ENCODE measurements around the gene PEX1. TPM values are rescaled to one million over a fixed set of nuclear protein-coding genes. Genes with fewer than 3 reads are reported as not detected.
"Not testable (repeated sequence)": the region's sequence is repeated elsewhere in the genome, so short reads cannot be mapped to it uniquely, and the experiment has no call there.

The PEX1 gene
- total and polyA plus RNA-seq, 8 donors = 2.0 to 50.3 (median 11.8) TPM

DNA sequence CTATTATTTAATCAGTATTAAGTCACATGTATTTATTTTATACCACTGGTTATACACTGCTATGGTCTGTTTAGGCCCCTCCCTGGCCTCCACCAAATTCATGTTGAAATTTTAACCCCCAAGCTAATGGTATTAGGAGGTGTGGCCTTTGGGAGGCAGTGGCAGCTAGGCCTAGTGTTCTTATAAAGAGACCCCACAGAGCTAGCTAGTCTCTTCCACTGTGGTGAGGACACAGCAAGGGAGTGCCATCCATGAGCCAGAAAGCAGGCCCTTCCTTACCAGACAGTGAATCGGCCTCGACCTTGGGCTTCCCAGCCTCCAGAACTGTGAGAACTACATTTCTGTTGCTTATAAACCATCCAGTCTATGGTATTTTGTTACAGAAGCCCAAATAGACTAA lies 28.9 kb upstream of the PEX1 start:
- H3K9me3 ChIP-seq = no peaks in the 10 kb centered on the region
- intact Hi-C loops (cut with DNase I; ENCODE audit: low total_unique reads) = no loop called here
- H3K4me1 ChIP-seq = no peaks in the 10 kb centered on the region
- H3K4me3 ChIP-seq = no peak overlapping the region
- peaks cover 0 to 30% (median 28%) of the 10 kb centered on the region in 4 donors for H3K36me3 ChIP-seq
- no peak for DNase-seq
- 90 to 100% (median 92%) methylated on average over 2 of the region's 2 CpGs for WGBS, 5 donors
- no peak overlapping the region for H3K27ac ChIP-seq
- H3K27me3 ChIP-seq = no peaks in the 10 kb centered on the region
- TF ChIP-seq POLR2AphosphoS5 (IDR thresholded peaks at IDR 0.05) = no peak
- no peak for TF ChIP-seq EP300 (IDR thresholded peaks at IDR 0.05)
- TF ChIP-seq POLR2A (IDR thresholded peaks at IDR 0.05) = no peak
- TF ChIP-seq, protein P1, sequence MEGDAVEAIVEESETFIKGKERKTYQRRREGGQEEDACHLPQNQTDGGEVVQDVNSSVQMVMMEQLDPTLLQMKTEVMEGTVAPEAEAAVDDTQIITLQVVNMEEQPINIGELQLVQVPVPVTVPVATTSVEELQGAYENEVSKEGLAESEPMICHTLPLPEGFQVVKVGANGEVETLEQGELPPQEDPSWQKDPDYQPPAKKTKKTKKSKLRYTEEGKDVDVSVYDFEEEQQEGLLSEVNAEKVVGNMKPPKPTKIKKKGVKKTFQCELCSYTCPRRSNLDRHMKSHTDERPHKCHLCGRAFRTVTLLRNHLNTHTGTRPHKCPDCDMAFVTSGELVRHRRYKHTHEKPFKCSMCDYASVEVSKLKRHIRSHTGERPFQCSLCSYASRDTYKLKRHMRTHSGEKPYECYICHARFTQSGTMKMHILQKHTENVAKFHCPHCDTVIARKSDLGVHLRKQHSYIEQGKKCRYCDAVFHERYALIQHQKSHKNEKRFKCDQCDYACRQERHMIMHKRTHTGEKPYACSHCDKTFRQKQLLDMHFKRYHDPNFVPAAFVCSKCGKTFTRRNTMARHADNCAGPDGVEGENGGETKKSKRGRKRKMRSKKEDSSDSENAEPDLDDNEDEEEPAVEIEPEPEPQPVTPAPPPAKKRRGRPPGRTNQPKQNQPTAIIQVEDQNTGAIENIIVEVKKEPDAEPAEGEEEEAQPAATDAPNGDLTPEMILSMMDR (IDR thresholded peaks at IDR 0.05) = no peak

DNA sequence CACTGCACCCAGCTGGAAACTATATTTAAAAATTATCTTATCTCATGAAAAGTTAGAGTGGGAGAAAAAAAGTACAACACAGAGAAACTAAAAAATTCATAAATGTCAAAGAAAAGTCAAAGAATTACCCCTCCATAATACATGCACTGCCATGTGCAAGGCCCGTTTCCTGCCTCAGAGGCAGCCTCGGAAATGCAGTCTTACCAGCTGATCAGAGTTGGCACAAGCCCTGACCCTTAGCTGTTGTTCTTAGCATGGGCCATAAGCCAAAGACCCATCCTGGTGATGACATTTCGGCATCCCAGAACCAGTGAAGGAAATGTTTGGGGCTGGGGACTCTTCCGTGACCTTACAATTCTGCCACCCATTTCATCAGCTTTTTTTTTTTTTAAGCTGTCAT lies 21.9 kb upstream of the PEX1 start:
- intact Hi-C loops (cut with DNase I; ENCODE audit: low total_unique reads) = no loop called here
- TF ChIP-seq, protein P1 (IDR thresholded peaks at IDR 0.05) = no peak
- TF ChIP-seq POLR2A (IDR thresholded peaks at IDR 0.05) (no peak), EP300 (IDR thresholded peaks at IDR 0.05) (no peak), POLR2AphosphoS5 (IDR thresholded peaks at IDR 0.05) (no peak)
- 63 to 82% (median 73%) methylated on average over 4 of the region's 4 CpGs for WGBS, 5 donors
- Histone ChIP-seq H3K4me1 (no peaks in the 10 kb centered on the region), H3K4me3 (no peak overlapping the region), H3K36me3 (no peaks in the 10 kb centered on the region), H3K9me3 (no peaks in the 10 kb centered on the region), H3K27ac (no peak overlapping the region), H3K27me3 (no peaks in the 10 kb centered on the region)
- no peak for DNase-seq

DNA sequence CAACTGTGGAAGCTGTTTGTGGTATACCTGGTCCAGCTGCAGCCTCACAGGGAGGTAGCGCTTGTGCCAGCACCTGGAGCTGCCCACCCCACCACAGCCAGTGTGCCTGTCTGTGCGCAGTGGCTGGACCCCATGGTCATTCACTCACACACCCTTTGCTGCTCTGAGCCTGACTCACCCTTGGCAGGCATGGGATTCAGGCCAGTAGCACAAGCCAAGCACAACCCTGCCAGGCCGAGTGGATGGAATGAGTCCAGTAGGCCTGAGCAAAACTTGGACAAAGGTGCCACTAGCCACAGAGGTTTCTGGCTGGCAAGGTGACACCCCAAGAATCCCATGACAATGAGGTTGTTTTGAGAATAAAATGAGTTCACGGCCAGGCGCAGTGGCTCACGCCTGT lies 19.3 kb upstream of the PEX1 start:
- DNase-seq = no peak
- Histone ChIP-seq H3K27me3 (no peaks in the 10 kb centered on the region), H3K27ac (no peak overlapping the region), H3K9me3 (no peaks in the 10 kb centered on the region), H3K4me3 (no peak overlapping the region), H3K4me1 (no peaks in the 10 kb centered on the region), H3K36me3 (no peaks in the 10 kb centered on the region)
- intact Hi-C loops (cut with DNase I; ENCODE audit: low total_unique reads) = no loop called here
- no peak for TF ChIP-seq EP300 (IDR thresholded peaks at IDR 0.05)
- TF ChIP-seq, protein P1 (IDR thresholded peaks at IDR 0.05) = no peak
- no peak for TF ChIP-seq POLR2A (IDR thresholded peaks at IDR 0.05)
- no peak for TF ChIP-seq POLR2AphosphoS5 (IDR thresholded peaks at IDR 0.05)
- WGBS, 5 donors = 87 to 95% (median 88%) methylated on average over 3 to 6 of the region's 6 CpGs

DNA sequence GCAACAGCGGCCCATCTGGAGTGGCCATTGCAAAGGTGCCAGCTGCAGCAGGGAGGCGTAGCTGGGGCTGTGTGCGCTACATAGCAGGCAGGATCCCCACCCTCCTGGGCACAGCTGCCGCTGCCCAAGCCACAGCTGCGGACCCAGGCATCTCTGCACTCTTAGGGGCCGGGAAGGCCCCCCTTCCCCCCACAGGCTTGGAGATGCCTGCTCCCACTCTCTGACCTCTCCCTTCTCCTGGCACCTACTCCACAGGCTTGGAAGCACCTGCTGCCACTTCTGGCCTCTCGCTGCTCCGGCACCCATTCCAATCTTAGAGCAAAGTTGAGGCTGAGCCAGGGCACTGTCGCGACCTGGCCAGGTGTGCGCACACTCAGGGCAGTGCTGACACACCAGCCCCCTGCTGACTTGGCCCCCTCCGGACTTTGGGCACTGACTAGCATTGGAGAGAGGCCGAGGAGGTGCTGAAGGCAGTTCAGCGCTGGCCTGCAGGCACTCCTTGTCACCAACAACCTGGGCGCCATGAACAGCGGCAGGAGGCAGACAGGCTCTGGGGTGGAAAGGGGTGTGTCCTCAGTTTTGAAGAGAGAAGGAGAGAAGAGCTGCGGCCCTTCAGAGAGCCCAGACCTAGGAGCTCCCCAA lies 18.7 kb upstream of the PEX1 start:
- intact Hi-C loops (cut with DNase I; ENCODE audit: low total_unique reads) = no loop called here
- Histone ChIP-seq H3K36me3 (no peaks in the 10 kb centered on the region), H3K27ac (no peak overlapping the region), H3K4me1 (no peaks in the 10 kb centered on the region), H3K4me3 (no peak overlapping the region), H3K9me3 (no peaks in the 10 kb centered on the region), H3K27me3 (no peaks in the 10 kb centered on the region)
- TF ChIP-seq POLR2AphosphoS5 (IDR thresholded peaks at IDR 0.05) = no peak
- no peak for TF ChIP-seq EP300 (IDR thresholded peaks at IDR 0.05)
- TF ChIP-seq POLR2A (IDR thresholded peaks at IDR 0.05) = no peak
- TF ChIP-seq, protein P1 (IDR thresholded peaks at IDR 0.05) = no peak
- 91 to 93% (median 92%) methylated on average over 15 to 17 of the region's 17 CpGs for WGBS, 5 donors
- no peak for DNase-seq

DNA sequence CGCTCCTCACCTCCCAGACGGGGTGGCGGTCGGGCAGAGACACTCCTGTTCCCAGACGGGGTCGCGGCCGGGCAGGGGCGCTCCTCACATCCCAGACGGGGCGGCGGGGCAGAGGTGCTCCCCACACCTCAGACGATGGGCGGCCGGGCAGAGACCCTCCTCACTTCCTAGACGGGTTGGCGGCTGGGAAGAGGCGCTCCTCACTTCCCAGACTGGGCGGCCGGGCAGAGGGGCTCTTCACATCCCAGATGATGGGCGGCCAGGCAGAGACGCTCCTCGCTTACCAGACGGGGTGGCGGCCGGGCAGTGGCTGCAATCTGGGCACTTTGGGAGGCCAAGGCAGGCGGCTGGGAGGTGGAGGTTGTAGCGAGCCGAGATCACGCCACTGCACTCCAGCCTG lies 16.8 kb upstream of the PEX1 start:
- H3K36me3 ChIP-seq; intact Hi-C loops (cut with DNase I; ENCODE audit: low total_unique reads); H3K9me3 ChIP-seq; H3K4me1 ChIP-seq; H3K27ac ChIP-seq; DNase-seq; H3K4me3 ChIP-seq; H3K27me3 ChIP-seq: not testable (repeated sequence)
- 92 to 97% (median 95%) methylated on average over 11 to 30 of the region's 30 CpGs for WGBS, 5 donors

DNA sequence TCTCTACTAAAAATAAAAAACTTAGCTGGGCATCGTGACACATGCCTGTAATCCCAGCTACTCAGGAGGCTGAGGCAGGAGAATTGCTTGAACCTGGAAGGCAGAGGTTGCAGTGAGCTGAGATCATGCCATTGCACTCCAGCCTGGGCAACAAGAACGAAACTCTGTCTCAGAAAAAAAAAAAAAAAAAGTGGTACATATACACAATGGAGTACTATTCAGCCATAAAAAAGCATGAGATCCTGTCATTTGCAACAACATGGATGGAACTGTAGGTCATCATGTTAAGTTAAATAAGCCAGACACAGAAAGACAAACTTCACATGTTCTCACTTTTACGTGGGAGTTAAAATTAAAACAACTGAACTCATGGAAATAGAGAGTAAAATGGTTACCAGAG lies 15.2 kb upstream of the PEX1 start:
- peaks cover 0 to 16% (median 13%) of the 10 kb centered on the region in 4 donors for H3K36me3 ChIP-seq
- H3K4me1 ChIP-seq; intact Hi-C loops (cut with DNase I; ENCODE audit: low total_unique reads); H3K9me3 ChIP-seq; H3K4me3 ChIP-seq; DNase-seq; H3K27me3 ChIP-seq; H3K27ac ChIP-seq: not testable (repeated sequence)
- 88 to 96% (median 94%) methylated on average over 3 of the region's 3 CpGs for WGBS, 5 donors
